Measurements from ENCODE around the gene ATRNL1. TPM values are rescaled to one million over a fixed set of nuclear protein-coding genes. Genes with fewer than 3 reads are reported as not detected.

The ATRNL1 gene
- total RNA-seq, 1 donor from 2014 or later, result 0.93 TPM

DNA sequence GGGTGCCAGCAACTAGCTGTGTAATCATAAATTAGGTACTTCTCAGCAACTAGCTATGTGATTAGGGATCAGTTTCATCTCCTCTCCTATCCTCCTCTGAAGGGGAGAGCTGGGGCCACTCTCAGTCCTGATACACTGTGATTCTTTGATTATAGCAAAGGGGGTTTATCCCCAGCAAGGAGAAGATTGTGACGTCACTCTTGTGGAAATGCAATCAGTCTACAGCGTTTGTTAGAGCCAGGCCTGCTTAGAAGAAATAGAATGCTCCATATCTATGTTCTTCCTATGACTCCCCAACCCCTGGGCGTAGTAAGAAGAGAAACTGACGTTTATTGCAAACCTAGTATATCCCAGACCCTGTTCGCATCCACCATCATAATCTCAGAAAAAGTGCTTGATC is 871.7 kb downstream of the ATRNL1 start:
- intact Hi-C loops (cut with DNase I), result no loop called here
- Histone ChIP-seq H3K27me3 (no peaks in the 10 kb centered on the region), H3K27ac (no peak overlapping the region), H3K9me3 (no peaks in the 10 kb centered on the region), H3K36me3 (no peaks in the 10 kb centered on the region), H3K4me3 (no peak overlapping the region), H3K4me1 (no peaks in the 10 kb centered on the region)
- no peak for DNase-seq
- no peak for ATAC-seq
- TF ChIP-seq, protein P1, sequence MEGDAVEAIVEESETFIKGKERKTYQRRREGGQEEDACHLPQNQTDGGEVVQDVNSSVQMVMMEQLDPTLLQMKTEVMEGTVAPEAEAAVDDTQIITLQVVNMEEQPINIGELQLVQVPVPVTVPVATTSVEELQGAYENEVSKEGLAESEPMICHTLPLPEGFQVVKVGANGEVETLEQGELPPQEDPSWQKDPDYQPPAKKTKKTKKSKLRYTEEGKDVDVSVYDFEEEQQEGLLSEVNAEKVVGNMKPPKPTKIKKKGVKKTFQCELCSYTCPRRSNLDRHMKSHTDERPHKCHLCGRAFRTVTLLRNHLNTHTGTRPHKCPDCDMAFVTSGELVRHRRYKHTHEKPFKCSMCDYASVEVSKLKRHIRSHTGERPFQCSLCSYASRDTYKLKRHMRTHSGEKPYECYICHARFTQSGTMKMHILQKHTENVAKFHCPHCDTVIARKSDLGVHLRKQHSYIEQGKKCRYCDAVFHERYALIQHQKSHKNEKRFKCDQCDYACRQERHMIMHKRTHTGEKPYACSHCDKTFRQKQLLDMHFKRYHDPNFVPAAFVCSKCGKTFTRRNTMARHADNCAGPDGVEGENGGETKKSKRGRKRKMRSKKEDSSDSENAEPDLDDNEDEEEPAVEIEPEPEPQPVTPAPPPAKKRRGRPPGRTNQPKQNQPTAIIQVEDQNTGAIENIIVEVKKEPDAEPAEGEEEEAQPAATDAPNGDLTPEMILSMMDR (IDR thresholded peaks at IDR 0.05), result no peak

GRCh38 chr10:115965376-115965775 is 872.2 kb downstream of the ATRNL1 start:
- intact Hi-C loops (cut with DNase I), result no loop called here
- H3K27me3 ChIP-seq, result no peaks in the 10 kb centered on the region
- no peak overlapping the region for H3K4me3 ChIP-seq
- no peaks in the 10 kb centered on the region for H3K36me3 ChIP-seq
- TF ChIP-seq, protein P1 (IDR thresholded peaks at IDR 0.05), result no peak
- no peaks in the 10 kb centered on the region for H3K4me1 ChIP-seq
- ATAC-seq, result no peak
- DNase-seq, result no peak
- no peak overlapping the region for H3K27ac ChIP-seq
- H3K9me3 ChIP-seq, result no peaks in the 10 kb centered on the region

- Histone ChIP-seq H3K4me1 (no peaks in the 10 kb centered on the region), H3K27ac (no peak overlapping the region), H3K36me3 (no peaks in the 10 kb centered on the region), H3K4me3 (no peak overlapping the region), H3K27me3 (no peaks in the 10 kb centered on the region), H3K9me3 (no peaks in the 10 kb centered on the region)
- intact Hi-C loops (cut with DNase I), result no loop called here
- ATAC-seq, result no peak
- TF ChIP-seq, protein P1 (IDR thresholded peaks at IDR 0.05), result no peak
- no peak for DNase-seq
Measured at GRCh38 chr10:115968236-115968635, 875.1 kb downstream of the ATRNL1 start.

GRCh38 chr10:115969591-115969990 is 876.4 kb downstream of the ATRNL1 start:
- Histone ChIP-seq H3K4me3 (no peak overlapping the region), H3K4me1 (no peaks in the 10 kb centered on the region), H3K27ac (no peak overlapping the region), H3K27me3 (no peaks in the 10 kb centered on the region), H3K9me3 (no peaks in the 10 kb centered on the region), H3K36me3 (no peaks in the 10 kb centered on the region)
- ATAC-seq, result no peak
- intact Hi-C loops (cut with DNase I), result no loop called here
- TF ChIP-seq, protein P1 (IDR thresholded peaks at IDR 0.05), result no peak
- DNase-seq, result no peak

- H3K36me3 ChIP-seq, result no peaks in the 10 kb centered on the region
- H3K4me1 ChIP-seq, result no peaks in the 10 kb centered on the region
- intact Hi-C loops (cut with DNase I), result no loop called here
- H3K4me3 ChIP-seq, result no peak overlapping the region
- H3K27me3 ChIP-seq, result no peaks in the 10 kb centered on the region
- H3K27ac ChIP-seq, result no peak overlapping the region
- DNase-seq, result no peak
- TF ChIP-seq, protein P1 (IDR thresholded peaks at IDR 0.05), result no peak
- ATAC-seq, result no peak
- no peaks in the 10 kb centered on the region for H3K9me3 ChIP-seq
Measured at GRCh38 chr10:115971921-115972320, 878.8 kb downstream of the ATRNL1 start.

DNA sequence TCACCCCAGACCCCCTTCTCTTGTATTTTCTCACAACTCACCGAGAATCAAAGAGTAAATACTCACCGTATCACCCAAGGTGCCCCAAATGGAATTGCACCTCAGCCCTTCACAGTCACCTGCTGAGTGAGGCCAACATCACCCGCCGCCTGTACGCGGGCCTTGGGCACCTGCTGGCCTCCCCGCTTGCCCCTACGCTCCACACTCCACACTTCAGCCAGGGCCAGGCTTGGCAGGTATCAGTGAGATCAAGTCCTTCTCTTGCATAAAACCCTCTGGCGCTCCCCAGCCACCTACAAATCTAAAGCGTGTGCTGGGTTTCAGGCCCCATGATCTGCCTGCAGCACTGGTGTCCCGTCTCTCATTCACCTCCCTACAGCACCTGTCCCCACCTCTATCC is 879.3 kb downstream of the ATRNL1 start:
- Histone ChIP-seq H3K4me3 (no peak overlapping the region), H3K4me1 (no peaks in the 10 kb centered on the region), H3K36me3 (no peaks in the 10 kb centered on the region), H3K27ac (no peak overlapping the region), H3K9me3 (no peaks in the 10 kb centered on the region), H3K27me3 (no peaks in the 10 kb centered on the region)
- TF ChIP-seq, protein P1 (IDR thresholded peaks at IDR 0.05), result no peak
- no peak for DNase-seq
- ATAC-seq, result no peak
- intact Hi-C loops (cut with DNase I), result no loop called here
